HuH-7.5 (cell line): ENCODE results near the gene OR52B2.

ENCODE experiments used
- DNase-seq: peaks from one replicate; pipeline ENCODE4 v3.0.0; 2011; ENCODE audit warnings: low spot score

Gene OR52B2

DNA sequence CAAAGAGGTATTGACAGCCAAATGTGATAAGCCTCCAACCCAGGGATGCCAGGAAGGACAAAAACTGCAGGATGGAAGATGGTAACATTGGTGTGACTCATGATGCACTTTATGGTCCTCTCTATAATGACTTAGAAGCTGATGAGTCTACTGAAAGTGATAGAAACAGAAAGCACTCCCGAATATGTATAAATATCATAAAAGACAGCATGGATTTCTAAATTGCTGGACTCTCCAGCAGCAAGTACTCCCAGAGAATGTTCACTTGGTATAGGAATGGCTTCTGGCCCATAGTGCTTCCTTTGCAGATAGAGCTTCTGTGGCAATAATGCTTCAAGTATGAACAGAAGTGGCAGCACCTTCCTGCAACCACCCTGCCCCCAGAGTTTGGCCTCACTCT is at the start of gene OR52B2:
Gene OR52B2, minus strand, starts transcription at position 101 of the 400 bp plus-strand sequence. Its CDS starts 0 bp downstream, at position 101.
- DNase-seq: no peak

GRCh38 chr11:6219359-6219758 is 49.2 kb upstream of the OR52B2 start:
- no peak for DNase-seq

DNA sequence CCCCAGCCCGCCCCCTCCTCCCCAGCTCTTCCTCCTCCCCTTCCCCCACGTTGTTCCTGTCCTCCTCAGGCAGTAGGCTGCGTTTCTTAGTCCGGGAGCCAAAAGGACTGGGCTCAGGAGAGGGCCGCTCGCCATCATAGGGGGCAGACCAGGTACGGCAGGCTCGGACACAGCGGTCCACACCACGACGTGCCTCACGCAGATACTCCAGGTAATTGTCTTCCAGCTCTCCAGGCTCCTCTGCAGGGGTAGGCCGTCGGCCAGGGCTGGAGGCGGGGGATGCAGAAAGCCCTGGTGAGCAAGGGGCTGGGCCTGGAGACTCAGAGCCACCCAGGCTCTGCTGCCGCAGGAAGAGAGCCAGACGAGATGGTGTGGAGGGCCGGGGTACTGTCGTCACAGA is 47.6 kb upstream of the OR52B2 start:
- no peak for DNase-seq

- no peak for DNase-seq
Measured at GRCh38 chr11:6216501-6216900, 46.4 kb upstream of the OR52B2 start.

DNA sequence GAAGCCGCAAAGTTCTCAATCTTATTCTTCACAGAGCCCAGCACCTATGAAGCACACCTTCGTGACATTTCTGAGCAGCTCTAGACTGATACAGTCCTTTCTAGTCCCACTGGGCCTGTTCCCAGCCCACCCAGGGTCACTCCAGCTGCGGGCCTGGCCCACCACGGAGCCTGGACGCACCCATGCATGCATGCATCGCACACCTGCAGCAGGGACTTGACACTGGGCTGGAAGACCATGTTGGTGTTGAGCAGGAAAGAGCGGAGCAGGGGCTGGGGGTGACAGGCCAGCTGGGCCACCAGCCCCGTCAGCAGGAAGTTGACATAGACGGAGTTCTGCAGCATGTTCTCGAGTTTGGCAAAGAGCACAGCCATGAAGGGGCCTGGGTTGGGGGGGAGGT is 44.4 kb upstream of the OR52B2 start:
- no peak for DNase-seq

DNA sequence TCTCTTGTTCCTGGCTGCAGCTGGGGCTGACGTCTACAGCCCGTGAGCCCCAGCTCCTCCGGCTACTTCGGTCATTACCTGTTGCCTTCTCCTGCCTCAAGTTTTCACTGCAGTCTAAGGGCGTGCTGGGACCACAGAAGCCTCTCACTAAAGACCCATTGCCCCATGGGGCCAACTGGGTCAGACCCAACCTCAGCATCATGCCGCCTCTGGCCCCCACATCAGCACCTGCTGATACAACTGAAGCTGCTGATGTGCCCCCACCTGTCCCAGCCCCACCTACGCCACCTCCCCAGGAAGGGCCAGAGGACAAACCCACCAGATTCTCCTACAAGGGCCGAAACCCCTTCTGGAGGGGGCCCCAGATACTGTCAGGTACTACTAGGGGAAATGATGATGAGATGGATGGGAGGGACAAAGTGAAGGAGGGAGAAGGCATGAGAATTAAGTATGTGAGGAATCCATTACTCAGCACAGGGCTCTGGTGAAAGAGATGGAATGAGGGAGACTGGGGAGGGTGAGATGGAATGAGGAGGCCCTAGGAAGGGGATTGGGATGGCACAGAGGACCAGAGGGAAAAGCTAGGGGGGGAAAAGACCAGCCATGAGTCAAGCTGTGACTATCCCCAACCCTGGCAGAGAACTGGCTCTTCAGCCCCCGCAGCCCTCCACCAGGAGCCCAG is 40.3 kb upstream of the OR52B2 start:
- DNase-seq: no peak

- no peak for DNase-seq
Measured at GRCh38 chr11:6209801-6210200, 39.7 kb upstream of the OR52B2 start.

GRCh38 chr11:6206456-6207180 is 36.5 kb upstream of the OR52B2 start:
- no peak for DNase-seq

GRCh38 chr11:6205366-6205765 is 35.2 kb upstream of the OR52B2 start, which contains the start of gene C11orf42:
C11orf42 (plus strand) TSS chr11:6205557; CDS start chr11:6205616, 59 bp downstream.
- DNase-seq: no peak

GRCh38 chr11:6204706-6205105 is 34.6 kb upstream of the OR52B2 start:
- no peak for DNase-seq

DNA sequence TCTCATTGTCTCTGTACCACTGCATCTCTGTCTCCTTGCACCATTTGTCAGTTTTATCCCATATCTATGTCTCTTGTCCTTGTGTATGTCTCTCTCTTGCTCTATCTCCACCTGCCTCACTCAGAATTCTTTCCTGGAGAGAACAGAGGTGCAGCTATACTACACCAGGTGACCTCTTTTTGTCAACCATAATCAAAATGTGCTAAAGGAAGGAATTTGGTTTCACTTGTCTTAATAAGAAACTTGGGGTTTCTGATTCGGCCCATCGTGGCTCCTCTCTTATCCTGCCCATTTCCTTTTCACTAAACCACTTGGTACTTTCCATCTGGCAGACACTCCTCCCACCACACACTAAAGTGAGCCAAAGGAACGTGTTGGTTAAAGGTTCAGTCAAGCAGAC is 33.2 kb upstream of the OR52B2 start:
- DNase-seq: no peak

- no peak for DNase-seq
Measured at GRCh38 chr11:6202041-6202440, 31.9 kb upstream of the OR52B2 start.

- DNase-seq: no peak
Measured at GRCh38 chr11:6201481-6201880, 31.4 kb upstream of the OR52B2 start.

- DNase-seq: no peak
Measured at GRCh38 chr11:6200975-6201374, 30.8 kb upstream of the OR52B2 start.

GRCh38 chr11:6199174-6199810 is 29.2 kb upstream of the OR52B2 start, which contains the start of gene OR52W1:
OR52W1 (plus strand) TSS chr11:6199224; CDS start chr11:6199224, 0 bp downstream.
- DNase-seq: no peak

DNA sequence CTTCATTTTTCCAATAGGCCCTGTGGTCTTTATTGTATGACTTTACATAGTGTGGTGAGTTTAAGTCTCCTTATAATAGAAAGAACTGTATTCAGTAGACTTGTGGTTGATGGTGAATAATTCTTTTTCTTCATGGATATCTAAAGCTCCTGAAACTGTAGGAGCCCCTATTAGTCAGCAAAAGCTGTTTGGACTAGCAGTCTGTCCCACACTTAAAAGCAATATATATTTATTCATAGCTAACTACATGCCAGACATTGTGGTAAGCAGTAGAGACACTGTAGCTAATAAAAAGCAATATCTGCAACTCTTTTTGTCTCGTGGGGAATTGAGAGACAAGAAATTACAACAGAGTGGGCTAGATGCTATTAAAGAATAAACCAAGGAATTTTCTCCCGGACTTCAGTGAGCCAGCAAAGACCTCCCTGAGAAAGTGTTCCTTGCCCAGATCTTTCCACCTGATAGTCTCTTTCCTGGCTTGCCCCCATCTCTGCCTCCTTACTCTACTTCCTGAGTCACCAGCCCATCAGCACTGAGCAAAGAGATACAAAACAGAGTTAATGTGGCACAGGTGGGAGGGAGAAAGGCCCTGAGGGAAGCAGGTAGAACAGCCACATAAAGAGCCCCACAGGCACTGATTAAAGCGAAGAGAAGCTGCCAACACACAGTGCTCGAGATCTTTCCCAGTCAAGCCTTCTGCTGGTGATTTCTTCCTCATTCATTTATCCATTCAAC is 27.5 kb upstream of the OR52B2 start:
- DNase-seq: no peak

DNA sequence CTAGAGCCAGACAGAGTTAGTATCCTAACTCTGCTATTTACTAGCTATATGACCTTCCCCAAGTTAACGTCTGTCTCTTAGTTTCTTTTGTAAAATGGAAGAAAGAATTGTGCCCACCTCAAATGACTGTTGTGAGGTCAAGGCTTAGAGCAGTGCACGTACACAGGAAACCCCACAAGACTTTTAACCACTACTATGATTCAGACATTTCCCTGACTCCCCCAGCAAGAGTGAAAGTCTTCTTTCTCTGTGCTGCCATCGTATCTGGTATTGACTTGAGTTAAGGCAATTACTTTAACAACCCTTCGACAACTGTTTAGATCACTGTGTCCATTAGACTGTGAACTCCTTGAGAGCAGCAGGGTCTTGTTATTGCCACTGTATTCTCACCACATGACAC is 26.3 kb upstream of the OR52B2 start:
- DNase-seq: no peak

GRCh38 chr11:6194065-6194581 is 24.0 kb upstream of the OR52B2 start:
- no peak for DNase-seq

GRCh38 chr11:6191742-6192141 is 21.6 kb upstream of the OR52B2 start:
- no peak for DNase-seq

GRCh38 chr11:6175440-6175839 is 5.3 kb upstream of the OR52B2 start:
- DNase-seq: no peak

DNA sequence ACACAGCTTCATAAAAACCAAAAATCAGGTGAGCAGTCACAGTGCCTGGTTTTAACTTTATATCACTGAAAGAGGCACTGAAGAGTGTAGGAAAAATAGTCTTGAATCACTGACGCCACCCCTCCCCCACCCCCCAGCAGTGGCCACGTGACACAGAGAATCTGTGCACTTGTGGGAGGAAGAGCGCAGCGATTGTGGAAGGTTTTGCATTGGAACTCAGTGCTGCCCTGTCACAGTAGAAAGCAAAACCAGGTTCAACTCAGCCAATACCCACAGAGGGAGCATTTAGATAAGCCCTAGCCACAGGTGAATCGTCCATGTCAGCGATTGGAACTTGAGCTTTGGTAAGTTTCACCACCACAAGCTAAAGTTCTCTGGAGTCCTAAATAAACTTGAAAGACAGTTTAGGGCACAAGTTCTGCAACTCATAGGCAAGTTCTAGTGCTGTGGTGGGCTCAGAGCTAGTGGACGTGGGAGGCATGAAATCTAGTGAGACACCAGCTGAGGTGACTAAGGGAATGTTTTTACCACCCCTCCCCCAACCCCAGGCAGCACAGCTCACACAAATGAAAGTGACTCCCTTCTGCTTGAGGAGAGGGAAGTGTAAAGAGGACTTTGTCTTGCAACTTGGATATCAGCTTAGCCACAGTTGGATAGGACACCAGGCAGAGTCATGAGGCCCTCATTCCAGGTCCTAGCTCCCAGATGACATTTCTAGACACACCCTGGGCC is 13.3 kb downstream of the OR52B2 start:
- no peak for DNase-seq
